ENCODE measurements around the gene ALCAM.
"Not testable (repeated sequence)": the region's sequence is repeated elsewhere in the genome, so short reads cannot be mapped to it uniquely, and the experiment has no call there.

The ALCAM gene

GRCh38 chr3:105356988-105357387 lies 9.7 kb upstream of the ALCAM start:
- no peak for DNase-seq

DNA sequence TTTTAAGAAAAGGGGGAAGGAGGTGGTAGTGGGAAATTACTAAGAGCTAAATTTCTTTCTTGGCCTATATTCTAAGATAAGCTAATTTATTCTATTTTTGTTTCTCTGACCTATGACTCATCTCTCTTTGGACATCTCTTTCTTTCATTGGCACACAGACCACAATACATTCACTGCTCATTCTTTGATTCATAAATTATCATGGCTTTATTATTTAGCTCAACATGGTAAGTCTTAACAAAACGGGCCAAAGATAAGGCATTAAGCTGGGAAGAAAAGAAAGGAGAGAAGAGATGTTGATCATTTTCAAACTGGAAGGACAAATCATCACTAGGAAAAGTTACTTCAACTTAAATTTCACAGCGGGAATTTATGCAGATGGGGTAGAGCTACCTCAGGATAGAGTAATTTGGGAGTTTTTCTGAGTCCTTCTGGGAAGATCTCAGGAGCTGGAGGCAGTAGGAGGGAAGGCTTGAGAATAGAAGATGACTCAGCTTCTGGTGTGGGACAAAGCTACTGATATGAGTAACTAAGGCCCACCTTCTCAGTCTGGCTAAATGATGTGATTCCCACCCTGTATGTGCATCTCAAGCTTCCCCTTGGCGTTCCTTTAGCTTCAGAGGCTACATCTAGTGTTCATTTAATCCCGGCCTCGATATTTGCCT lies 7.5 kb upstream of the ALCAM start:
- DNase-seq, result no peak

GRCh38 chr3:105360003-105360402 lies 6.7 kb upstream of the ALCAM start:
- no peak for DNase-seq

DNA sequence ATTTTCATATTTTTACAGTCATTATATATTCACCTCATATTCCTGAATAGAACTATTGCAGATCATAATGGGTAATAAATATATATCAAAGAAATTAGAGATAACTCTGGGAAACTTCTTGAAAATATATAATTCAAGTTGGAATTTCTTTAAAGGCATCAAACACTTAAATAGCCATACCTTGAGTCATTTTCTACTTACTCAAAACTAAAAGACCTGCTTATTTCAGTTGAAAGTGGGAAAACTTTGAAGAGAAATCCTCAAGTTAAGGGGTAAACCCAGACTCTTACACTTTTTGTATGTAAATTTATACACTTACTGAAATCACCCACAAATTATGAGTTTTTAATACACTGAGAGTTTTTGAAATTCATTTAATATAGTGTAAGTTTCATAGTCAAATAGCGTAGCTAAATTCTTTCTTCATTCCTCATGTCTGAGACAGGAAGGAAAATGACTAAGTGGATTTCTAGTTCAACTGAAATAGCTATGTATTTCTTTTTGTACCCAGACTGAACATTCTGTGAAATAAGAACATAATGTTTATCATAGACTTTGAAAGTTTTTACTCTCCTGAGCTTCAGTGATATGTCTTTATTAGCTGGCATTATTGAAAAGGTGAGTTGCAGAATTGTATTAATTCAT lies 4.6 kb upstream of the ALCAM start:
- no peak for DNase-seq

DNA sequence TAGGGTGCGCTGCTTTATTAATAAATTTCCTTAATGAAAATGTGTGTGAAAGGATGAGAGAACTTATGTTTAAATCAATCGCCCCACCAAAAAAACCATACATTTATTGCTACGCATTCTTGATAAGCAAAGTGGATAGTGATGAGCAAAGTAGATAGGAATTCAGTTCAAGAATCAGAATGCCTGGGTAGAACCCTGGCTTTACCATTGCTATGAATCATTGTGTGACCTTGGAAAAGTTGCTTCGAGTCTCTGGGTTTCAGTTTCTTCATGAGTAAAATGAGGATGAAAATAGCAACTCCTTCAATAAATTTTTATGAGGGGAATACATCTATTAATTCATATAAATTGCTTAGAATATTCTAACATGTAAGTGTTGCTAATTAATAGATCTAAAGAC lies 2.6 kb upstream of the ALCAM start:
- DNase-seq, result no peak

DNA sequence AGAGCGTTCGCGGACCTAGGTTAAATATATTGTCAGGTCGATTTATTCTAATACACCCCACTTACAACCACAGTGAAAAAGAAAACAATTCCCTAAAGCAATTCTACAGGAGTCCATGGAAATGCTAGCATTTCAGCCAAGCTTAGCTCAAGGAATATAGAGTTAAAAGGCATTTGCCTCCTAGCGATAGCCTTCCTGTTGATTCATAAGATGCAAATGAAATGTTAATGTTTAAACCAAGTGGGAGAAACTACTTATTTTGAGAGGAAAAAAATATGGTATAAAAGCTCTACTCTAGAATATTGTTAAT lies 1.7 kb upstream of the ALCAM start:
- no peak for DNase-seq

GRCh38 chr3:105365391-105366325 lies 1.1 kb upstream of the ALCAM start:
- DNase-seq, result no peak

GRCh38 chr3:105367063-105367405 lies 325 bp downstream of the ALCAM start:
- DNase-seq, result peak; percentile 50

GRCh38 chr3:105367406-105368213 lies 901 bp downstream of the ALCAM start:
- peak; percentile 54 for DNase-seq

- peak; percentile 68 for DNase-seq
Observed at GRCh38 chr3:105368566-105369499, 2.1 kb downstream of the ALCAM start.

DNA sequence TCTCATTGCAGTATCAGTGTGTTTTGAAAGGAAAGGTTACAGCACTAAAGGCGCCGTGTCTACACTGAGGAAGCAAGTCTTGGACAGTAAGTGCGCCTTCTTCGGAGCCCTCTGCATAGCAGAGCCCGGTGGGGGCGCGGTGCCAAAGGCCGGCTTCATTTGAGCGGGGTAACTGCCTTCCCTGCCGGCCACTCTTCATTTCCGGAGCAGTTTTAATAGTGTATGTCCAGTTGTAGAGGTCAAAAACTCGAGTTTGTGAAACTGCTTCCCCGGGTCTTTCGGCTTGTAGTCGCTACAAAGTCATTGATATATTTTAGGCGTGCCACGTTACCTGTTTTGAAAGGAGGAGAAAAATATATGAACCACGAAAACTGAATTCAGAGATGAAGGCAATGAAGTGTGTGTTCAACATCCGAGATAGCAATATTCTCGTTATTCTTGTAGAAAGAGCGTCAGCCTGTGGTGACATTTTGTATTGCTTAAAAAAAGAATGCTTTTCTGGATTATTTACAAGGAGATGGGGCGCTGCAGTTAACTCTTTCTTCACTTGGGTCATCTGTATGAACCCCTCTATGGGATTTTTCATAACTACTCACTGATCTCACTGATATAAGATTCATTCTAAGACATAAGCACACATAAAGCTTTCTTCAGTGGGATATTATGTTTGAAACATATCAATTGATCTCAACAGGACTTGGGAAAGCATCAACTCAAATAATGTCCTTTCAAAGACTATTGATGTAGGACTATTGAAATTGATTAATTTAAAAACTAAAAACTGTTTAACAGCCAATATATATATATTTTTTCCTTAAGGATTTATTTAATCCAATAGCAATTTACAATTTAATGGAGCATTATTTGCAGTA lies 3.0 kb downstream of the ALCAM start:
- DNase-seq, result peak; percentile 38

DNA sequence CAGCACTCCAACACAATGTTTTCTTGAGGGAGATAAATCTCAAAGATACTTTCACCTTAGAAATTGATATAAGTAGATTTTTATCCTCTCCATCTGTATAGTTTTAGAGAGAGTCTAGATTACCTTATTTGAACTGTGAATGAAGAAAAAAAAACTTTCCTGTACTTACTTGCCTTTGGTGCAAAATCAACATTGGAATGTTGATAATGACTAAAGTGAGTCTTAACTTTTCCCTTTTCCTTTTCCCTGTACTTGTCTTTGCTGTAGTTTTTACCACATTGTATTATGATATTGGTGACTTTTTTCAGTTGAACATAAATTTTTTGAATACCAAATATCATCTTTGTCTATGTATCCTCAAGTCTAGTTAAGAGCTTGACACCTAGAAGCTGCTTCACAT lies 6.7 kb downstream of the ALCAM start:
- no peak for DNase-seq

DNA sequence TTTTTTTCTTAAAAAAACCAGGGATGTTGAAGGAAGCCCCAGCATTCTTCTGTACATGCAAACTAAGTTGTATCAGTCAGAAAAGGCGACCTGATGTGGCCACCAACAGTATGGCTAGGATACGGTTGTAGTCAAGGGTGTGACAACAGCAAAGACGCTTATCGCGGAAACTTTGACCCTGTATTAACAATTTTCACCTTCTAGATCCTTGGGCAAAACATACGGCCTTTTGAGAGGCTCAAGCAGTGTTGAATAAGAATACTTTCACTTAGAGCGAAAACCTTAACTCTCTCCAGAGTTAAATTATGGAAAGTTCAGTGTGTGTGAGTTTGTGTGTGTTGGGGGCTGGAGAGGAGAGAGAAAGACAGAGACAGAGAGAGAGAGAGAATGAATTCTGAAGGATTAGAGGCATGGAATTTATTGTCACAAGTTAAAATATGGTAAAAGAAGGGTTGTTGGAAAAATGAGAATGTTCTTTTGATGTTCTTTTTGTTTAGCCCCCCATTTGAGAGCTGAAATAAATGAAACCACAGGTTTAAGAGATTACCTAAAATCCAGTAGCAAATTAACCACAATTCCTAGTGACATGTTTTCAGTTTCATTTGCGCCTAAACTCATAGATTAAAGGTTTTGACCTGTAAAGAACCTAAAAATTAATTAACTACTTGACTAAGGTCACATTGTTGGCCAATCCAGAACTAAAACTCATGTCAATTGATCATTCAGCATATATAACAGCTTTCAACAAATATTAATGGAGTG lies 9.2 kb downstream of the ALCAM start:
- no peak for DNase-seq

DNA sequence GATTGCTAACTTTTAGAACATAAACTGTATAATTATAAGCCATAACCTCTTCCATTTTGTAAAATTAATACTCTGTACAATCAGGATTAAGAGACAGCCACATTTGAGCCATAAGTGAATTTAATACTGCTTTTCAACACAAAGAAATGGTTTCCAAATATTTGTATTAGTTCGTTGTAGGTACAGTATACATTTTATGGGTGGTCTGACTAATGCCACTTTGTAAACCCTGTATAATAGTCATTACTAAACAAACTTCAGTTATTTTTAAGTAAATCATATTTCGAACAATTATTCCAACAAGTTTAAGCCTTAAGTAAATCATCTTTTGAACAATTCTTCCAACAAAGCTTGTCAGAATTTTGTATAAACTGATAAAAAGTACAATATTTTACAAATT lies 11.0 kb downstream of the ALCAM start:
- DNase-seq, result no peak

DNA sequence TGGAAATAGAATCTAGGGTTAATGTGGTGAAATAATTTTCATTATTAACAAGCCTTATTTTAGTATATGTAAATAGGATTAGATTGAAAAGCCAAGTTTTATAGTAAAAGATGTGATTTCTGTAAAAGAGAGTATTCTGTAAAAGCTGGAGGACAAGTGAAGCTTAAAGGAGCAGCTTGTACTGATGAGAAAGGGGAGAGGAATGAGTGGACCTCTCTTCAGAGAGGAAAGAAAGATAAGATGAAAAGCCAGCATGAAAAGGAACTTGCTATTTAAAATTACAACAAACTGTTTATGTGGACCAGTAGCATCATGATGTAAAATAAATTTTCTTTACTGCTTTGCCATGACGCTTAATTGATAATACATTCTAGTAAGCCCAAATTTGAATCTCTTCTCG lies 18.5 kb downstream of the ALCAM start:
- DNase-seq, result no peak

DNA sequence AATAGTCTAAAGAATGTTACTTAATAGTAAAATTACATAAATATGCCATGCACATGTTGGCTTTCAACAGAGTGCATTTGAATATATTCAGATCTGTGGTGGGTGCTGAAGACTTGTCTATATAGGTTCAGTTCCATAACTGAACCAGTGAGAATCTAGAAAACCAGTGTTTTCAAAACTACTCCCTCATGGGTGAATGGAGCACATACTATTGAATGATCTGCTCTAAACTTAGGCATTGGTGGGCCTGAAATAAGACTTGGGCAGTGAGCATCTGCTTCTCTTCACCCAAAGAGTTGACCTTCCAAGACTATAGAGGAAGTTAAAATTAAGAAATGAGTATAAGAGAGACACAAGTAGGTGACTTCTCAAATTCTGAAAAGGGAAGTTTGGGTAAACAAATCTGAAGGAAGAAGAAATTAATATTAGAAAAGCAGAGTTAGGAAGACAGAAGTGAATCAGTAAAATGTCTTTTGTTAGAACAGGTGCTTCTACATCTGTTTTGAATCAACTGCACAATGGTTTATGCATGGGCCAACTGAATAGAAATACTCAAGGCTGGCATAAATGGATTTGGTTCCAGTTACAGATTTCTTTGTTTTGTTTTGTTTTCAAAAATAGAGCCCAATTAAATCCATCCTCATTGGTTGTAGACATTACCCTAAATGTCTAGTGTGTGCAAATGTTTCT lies 19.3 kb downstream of the ALCAM start:
- DNase-seq, result no peak

GRCh38 chr3:105387122-105387751 lies 20.5 kb downstream of the ALCAM start:
- DNase-seq, result no peak

DNA sequence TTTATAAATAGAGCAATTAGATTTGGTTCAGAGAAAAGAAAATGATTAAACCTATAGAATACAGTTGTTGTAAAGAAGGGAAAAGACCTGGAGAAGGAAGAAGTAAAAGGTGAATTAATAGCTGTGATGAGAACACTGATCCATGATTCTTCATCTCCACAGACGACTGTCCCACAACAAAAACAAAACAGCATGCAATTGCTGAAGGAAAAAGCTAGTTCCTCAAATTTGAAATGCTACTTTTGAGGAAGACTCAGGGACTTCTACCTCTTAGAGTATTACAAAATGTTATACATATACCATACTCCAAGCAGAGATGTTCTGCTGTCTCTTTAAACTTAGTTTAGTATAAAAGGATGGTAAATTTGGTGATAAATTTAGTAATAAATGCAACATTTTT lies 21.5 kb downstream of the ALCAM start:
- DNase-seq, result no peak

DNA sequence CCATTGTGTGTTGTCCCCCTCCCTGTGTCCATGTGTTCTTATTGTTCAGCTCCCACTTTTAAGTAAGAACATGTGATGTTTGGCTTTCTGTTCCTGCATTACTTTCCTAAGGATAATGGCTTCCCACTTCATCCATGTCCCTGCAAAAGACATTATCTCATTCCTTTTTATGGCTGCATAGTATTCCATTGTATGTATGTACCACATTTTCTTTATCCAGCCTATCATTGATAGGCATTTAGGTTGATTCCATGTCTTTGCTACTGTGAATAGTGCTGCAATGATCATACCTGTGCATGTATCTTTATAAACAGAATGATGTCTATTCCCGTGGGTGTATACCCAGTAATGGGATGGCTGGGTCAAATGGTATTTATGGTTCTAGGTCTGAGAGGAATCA lies 23.1 kb downstream of the ALCAM start:
- DNase-seq, result not testable (repeated sequence)

Measured in activated T-cell treated with anti-CD3 and anti-CD28 coated beads, Interleukin-2, amount 50 U/mL, for 1 hour (primary cell).